AG08395 (cell line): ENCODE data around the gene ZBTB40.

Experiments
- DNase-seq: peaks from one replicate; pipeline ENCODE4 v3.0.0; 2012; ENCODE audit warnings: mixed read lengths, low spot score

The ZBTB40 gene

GRCh38 chr1:22451702-22452480, at the start of gene ZBTB40:
Gene ZBTB40 (plus strand): TSS chr1:22451851. CDS start chr1:22489949, 38,098 bp downstream.
- peak; percentile 94 for DNase-seq

- DNase-seq, result peak; percentile 57
Measured at GRCh38 chr1:22402356-22403053, 49.1 kb upstream of the ZBTB40 start.

GRCh38 chr1:22404486-22404885, 47.2 kb upstream of the ZBTB40 start:
- no peak for DNase-seq

GRCh38 chr1:22406722-22407495, 44.7 kb upstream of the ZBTB40 start:
- peak; percentile 32 for DNase-seq

GRCh38 chr1:22408230-22408629, 43.4 kb upstream of the ZBTB40 start:
- DNase-seq, result no peak

- no peak for DNase-seq
Measured at GRCh38 chr1:22410401-22410800, 41.2 kb upstream of the ZBTB40 start.

GRCh38 chr1:22410928-22411495, 40.6 kb upstream of the ZBTB40 start:
- no peak for DNase-seq

GRCh38 chr1:22411589-22411988, 40.1 kb upstream of the ZBTB40 start:
- DNase-seq, result no peak

GRCh38 chr1:22412932-22413727, 38.5 kb upstream of the ZBTB40 start:
- peak; percentile 87 for DNase-seq

- DNase-seq, result no peak
Measured at GRCh38 chr1:22413799-22414198, 37.9 kb upstream of the ZBTB40 start.

- no peak for DNase-seq
Measured at GRCh38 chr1:22414244-22414751, 37.4 kb upstream of the ZBTB40 start.

GRCh38 chr1:22415489-22415888, 36.2 kb upstream of the ZBTB40 start:
- no peak for DNase-seq

GRCh38 chr1:22416555-22417454, 34.8 kb upstream of the ZBTB40 start:
- peak; percentile 86 for DNase-seq

GRCh38 chr1:22417466-22417865, 34.2 kb upstream of the ZBTB40 start:
- no peak for DNase-seq

- DNase-seq, result no peak
Measured at GRCh38 chr1:22418312-22418711, 33.3 kb upstream of the ZBTB40 start.

GRCh38 chr1:22418933-22419382, 32.7 kb upstream of the ZBTB40 start:
- peak; percentile 71 for DNase-seq

GRCh38 chr1:22420455-22421053, 31.1 kb upstream of the ZBTB40 start:
- peak; percentile 94 for DNase-seq

- DNase-seq, result no peak
Measured at GRCh38 chr1:22426781-22427180, 24.9 kb upstream of the ZBTB40 start.

GRCh38 chr1:22428672-22429071, 23.0 kb upstream of the ZBTB40 start:
- DNase-seq, result peak; percentile 43

- DNase-seq, result no peak
Measured at GRCh38 chr1:22431965-22432364, 19.7 kb upstream of the ZBTB40 start.
